MM.1S (cell line): ENCODE results near the gene MED15.

Experiments
- CTCF ChIP-seq: fragments of 300-600 bp; sonication (generic); IDR thresholded peaks from 2 replicates; pipeline ENCODE4 v1.5.1; 2016; ENCODE audit warnings: antibody characterized with exemption, low read length, mixed read lengths
- EZH2 ChIP-seq: fragments of 300-600 bp; sonication (generic); optimal IDR thresholded peaks from 2 replicates; pipeline ENCODE3; 2017; ENCODE audit warnings: low read depth, mild to moderate bottlenecking, antibody characterized with exemption, low read length, mixed read lengths
- EZH2phosphoT487 ChIP-seq: fragments of 300-600 bp; sonication (generic); IDR thresholded peaks from 2 replicates; pipeline ENCODE4 v1.6.1; 2018; ENCODE audit warnings: antibody characterized with exemption, low read length

- TF ChIP-seq CTCF: no peak
- TF ChIP-seq EZH2: no peak
- TF ChIP-seq EZH2phosphoT487: no peak
Measured at GRCh38 chr22:20526628-20527355, 19.4 kb downstream of the MED15 start.
